Inflammatory macrophage (primary cell): ENCODE results near the gene ANXA11.
"Not testable (repeated sequence)": the region's sequence is repeated elsewhere in the genome, so short reads cannot be mapped to it uniquely, and the experiment has no call there.

Source experiments
- DNase-seq, 2 donors: peaks; one replicate each; pipeline ENCODE4 v3.0.0-alpha.2; 2020 to 2022
- total RNA-seq, 18 experiments: gene quantifications; one replicate each; lab custom pipeline; 2026; ENCODE audit warnings: mixed read lengths in 6 of 18, inconsistent platforms in 2 of 18; lab: John Stamatoyannopoulos, UW

Gene ANXA11
- total RNA-seq: 327 to 1,104 (median 665) reads per million in 18 experiments

DNA sequence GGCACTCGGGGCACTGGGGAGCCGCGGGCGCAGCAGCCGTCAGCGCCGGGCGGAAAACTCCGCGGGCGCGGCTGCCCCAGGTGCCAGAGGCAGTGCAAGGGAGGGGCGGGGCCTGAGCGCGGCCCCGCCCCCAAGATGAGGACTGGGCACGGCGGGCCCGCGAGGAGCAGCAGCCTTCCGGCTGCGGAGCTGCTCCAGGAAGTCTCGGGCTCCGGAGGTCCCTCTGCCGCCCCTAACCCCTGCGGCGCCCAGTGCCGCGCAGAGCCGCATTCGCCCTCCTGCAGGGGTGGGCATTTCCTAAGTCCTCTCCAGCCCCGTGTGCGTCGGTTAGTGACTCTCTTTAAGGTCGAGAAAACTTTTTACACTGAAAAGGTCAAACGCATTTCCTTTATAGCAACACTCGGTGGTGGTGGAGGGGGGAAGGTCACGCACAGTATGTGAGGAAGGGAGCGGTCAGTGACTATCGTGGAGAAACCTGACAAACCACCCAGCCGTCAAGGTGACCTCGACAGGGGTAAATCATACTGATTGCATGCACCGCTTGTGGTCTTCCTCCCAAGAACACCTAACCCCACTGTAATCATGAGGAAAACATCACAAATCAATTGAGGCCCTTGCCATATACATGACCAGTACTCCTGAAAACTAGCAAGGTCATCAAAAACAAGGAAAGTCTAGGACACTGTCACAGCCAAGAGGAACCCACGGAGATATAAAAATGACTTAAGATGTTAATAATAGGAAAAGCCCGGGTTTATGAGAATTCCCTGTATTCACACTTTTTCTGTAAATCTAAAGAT, at the start of gene ANXA11:
ANXA11 (minus strand) TSS at position 61 of the 800 bp plus-strand sequence. CDS start 32,676 bp downstream, outside the sequence.
- DNase-seq: peak; percentile 81 to 92

GRCh38 chr10:80254726-80255125, 49.4 kb upstream of the ANXA11 start:
- not testable (repeated sequence) for DNase-seq

- not testable (repeated sequence) for DNase-seq
These were observed 48.6 kb upstream of the ANXA11 start for GRCh38 chr10:80253963-80254271.

- DNase-seq: peak; percentile 9 to 39
These were observed 48.1 kb upstream of the ANXA11 start for GRCh38 chr10:80253266-80253962.

- DNase-seq: no peak
These were observed 47.1 kb upstream of the ANXA11 start for GRCh38 chr10:80252296-80252887.

- not testable (repeated sequence) for DNase-seq
These were observed 46.5 kb upstream of the ANXA11 start for GRCh38 chr10:80251703-80252280.

DNA sequence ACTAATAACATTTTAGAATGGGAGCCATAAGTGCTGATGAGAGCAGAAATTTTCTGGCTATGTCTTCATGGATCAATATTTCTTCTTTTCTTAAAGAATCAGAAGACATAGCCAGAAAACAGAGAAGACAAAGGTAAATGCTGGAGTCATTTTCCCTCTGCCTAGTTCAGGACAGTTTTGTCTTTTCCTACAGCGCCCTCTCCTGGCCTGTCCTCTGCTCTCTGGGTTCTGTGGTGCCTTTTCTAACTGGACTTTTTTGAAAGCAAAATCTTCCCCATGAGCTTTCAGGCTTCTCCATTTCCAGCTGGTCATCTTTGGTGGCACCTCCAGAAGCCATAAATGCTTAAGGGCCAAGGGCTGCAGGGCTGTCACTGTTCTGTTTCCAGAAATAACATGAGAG, 45.1 kb upstream of the ANXA11 start:
- not testable (repeated sequence) for DNase-seq

GRCh38 chr10:80249906-80250305, 44.6 kb upstream of the ANXA11 start:
- peak; percentile 71 to 73 for DNase-seq

- DNase-seq: not testable (repeated sequence)
These were observed 42.3 kb upstream of the ANXA11 start for GRCh38 chr10:80247611-80248010.

DNA sequence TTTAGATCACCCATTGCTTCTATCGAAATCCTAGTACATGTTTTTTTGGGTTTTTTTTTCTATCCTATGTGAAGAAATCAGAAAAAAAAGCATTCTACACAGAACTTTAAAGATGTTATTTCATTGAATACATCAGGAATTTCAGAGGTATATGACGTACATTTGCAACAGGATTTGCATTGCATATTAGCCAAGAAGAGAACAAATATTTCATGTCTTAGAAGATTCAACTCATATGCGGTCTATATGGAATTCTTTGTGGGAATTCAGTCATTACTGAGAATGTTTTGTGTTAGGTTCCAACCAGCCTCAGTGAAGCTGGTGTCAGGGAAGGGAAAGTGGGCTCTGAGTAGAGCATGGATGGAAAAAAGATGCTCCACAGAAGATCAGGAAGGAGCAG, 39.0 kb upstream of the ANXA11 start:
- DNase-seq: not testable (repeated sequence)

GRCh38 chr10:80242341-80242740, 37.0 kb upstream of the ANXA11 start:
- not testable (repeated sequence) for DNase-seq

DNA sequence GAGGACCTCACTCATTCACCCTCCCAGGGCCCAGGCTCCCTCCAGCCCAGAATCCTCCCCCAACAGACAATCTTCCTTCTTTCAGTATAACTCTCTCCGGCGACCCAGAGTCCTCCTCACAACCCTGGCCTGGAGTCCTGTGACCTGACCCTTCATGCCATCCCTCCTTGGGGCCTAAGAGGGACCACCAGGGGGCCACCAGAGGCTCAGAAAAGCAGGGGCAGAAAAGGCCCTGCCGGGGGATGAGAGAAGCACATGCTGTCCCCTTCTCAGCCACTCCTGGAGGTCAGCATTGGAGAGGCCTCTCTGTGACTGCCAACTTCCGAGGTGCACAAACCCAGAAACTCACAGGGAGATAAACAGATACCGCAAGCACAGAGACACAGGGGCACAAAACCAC, 31.1 kb upstream of the ANXA11 start:
- not testable (repeated sequence) for DNase-seq

DNA sequence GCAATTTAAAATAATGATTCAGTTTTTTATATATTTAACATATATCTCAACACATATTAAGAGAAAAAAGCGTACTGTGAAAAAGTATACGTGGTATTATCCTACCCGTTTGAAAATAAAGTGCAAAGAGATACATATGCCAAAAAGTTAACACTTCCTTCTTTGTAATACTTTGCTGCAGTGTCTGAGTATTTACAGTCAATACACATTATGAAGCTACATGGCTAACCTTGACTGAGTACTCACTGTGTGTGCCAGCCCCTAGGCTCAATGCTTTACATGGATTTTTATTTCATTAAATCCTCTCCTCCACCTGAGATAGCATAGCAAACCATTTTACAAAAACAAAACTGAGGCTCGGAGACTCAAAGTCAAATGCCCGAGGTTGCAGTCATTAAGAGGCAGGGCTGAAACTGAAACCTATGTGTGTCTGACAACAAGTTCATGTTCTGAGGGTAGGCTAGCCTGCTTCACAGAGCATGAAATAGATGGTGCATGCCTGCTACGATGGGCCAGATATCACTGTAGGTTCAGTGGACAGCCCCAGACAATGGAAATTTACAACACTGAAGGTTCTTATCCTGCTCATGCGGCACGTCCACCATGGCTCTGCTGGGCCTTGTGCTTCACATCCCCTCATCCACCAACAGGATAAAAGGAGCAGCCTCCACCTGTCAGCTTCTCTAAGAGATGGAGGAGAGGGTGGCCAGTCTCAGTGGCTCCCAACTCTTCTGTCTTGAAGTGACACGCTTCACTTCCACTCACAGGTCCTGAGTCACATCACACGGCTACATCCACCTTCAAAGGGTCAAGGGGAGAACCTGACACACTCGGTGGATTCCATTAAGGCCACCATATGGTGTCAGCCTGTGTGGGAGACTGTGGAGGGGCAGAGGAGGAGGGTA, 29.2 kb upstream of the ANXA11 start:
- not testable (repeated sequence) for DNase-seq

DNA sequence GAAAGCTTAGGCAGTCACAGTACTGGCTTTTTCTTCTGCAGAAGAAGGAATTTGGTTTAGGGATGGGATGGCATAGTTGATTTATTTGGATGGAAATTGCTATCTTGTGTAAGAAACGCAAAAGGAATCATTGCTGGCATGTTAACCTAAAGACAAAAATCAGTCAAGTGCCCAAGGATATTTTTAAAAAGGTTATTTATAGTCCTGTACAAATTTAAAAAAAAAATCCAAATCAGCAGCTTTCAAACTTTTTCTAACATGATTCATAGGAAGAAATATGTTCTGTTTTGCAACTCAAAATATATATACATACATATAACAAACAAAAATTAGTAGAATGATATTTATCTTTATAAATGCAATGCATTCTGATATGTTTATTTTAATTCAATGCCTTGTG, 28.5 kb upstream of the ANXA11 start:
- DNase-seq: not testable (repeated sequence)

- not testable (repeated sequence) for DNase-seq
These were observed 21.4 kb upstream of the ANXA11 start for GRCh38 chr10:80226723-80227122.

DNA sequence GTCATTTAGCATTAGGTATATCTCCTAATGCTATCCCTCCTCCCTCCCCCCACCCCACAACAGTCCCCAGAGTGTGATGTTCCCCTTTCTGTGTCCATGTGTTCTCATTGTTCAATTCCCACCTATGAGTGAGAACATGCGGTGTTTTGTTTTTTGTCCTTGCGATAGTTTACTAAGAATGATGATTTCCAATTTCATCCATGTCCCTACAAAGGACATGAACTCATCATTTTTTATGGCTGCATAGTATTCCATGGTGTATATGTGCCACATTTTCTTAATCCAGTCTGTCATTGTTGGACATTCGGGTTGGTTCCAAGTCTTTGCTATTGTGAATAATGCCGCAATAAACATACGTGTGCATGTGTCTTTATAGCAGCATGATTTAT, 17.7 kb upstream of the ANXA11 start:
- not testable (repeated sequence) for DNase-seq

DNA sequence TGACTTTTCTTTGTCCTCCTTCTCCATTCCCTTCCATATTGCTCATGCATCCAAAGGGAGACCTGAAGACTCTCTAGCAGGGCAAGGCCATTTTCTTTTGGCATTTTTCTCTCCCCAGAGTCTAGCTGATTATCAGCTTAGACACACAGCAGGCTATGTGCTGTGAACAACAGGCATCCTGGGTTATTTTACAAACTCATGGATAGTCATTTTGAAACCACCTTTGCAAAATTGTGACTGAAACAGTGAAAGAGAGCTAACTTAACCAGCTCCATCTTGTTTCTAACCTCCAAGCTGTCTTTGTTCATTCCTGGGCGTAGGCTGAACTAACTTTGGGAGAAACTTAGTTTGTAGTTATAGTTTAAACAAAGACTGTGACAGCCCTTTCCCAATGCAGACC, 13.5 kb upstream of the ANXA11 start:
- not testable (repeated sequence) for DNase-seq

GRCh38 chr10:80214368-80214982, 9.1 kb upstream of the ANXA11 start:
- not testable (repeated sequence) for DNase-seq

DNA sequence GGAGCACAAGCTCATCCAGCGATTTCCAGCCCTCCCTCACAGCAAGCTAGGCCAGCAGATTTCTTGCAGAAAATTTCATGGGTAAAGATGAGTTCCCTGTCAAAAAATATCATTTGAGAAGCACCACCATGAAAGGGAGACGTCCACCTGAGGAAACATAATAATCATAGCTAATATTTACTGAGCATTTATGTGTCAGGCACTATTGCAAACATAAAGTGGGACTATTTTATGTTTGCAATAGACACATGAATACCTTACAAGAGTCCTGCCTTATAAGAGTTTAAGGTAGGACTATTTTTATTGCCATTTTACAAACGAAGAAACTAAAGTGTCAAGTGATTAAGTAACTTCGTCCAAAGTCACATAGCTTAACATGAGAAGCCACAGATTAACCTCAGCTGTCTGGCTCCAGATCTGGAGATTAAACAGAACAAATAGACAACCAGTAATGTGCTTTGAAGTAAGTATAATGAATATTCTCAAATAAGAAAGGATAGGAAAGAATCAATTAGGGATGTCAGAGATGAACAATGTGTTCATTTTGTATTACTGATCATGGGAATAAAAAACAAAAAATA, 7.3 kb upstream of the ANXA11 start:
- DNase-seq: not testable (repeated sequence)

DNA sequence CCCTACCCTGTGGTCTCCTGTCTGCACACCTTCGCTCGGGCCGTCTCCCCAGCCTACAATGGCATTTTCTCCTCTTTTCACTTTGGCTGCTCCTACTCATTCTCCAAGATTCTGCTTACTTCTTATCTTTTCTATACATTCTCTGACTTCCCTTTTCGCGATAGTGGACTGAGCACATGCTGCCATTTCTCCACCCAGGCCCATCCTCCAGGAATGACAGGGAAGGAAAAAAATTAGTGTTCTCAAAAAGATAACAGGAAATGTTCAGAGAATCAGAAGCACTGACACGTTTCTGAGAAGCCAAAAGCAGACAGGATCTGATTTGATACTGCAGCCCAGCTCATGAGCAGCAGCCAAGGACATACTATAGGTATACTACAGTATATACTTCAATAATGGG, 6.4 kb upstream of the ANXA11 start:
- DNase-seq: peak in 1 of 2 donors; percentile 21

- no peak for DNase-seq
These were observed 4.9 kb upstream of the ANXA11 start for GRCh38 chr10:80210259-80210658.
